ENCODE data around the gene ST8SIA2.

DNA sequence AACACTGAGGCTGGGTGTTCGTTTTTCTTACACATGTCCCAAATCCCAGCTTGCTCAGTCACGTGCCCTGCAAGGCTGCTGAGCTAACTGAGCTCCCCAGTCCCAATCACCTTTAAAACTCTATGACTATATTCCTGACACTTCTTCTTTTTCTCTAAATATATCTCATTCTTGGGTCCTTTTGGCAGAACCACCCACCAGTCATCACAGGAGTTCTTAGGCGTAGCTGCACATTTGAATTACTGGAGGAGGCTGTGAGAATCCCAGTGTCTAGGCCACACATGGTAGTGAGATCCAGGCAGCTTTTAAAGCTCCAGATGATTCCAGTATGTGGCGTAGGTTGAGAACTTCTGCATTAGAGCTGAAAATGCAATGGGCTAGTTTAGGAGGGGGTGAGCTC lies 66.3 kb downstream of the ST8SIA2 start:
- no peak for TF ChIP-seq POLR2AphosphoS5 (IDR thresholded peaks at IDR 0.05; ENCODE audit: low read depth, low read length)
- TF ChIP-seq, protein P1, sequence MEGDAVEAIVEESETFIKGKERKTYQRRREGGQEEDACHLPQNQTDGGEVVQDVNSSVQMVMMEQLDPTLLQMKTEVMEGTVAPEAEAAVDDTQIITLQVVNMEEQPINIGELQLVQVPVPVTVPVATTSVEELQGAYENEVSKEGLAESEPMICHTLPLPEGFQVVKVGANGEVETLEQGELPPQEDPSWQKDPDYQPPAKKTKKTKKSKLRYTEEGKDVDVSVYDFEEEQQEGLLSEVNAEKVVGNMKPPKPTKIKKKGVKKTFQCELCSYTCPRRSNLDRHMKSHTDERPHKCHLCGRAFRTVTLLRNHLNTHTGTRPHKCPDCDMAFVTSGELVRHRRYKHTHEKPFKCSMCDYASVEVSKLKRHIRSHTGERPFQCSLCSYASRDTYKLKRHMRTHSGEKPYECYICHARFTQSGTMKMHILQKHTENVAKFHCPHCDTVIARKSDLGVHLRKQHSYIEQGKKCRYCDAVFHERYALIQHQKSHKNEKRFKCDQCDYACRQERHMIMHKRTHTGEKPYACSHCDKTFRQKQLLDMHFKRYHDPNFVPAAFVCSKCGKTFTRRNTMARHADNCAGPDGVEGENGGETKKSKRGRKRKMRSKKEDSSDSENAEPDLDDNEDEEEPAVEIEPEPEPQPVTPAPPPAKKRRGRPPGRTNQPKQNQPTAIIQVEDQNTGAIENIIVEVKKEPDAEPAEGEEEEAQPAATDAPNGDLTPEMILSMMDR (IDR thresholded peaks at IDR 0.05) = no peak
